PC-3 (cell line): Measurements from ENCODE around the gene GP1BA. TPM values are rescaled to one million over a fixed set of nuclear protein-coding genes. Genes with fewer than 3 reads are reported as not detected.

Experiments used
- ATAC-seq: fragments of 200-7000 bp; cut with Tn5 transposase; 2 replicates; pipeline ENCODE4 v1.9.1; 2020; ENCODE audit warnings: mild to moderate bottlenecking, moderate library complexity
- BruUV-seq: library from RNA; stranded (reverse); fragments of 400-500 nt; replicated peaks from 2 replicates; lab custom pipeline; 2021; lab: Mats Ljungman, UMichigan
- CTCF ChIA-PET: fragments of 300-600 bp; sonication (Branson Sonifier 250); formaldehyde crosslinking; loops from one replicate; lab custom pipeline; 2022; ENCODE audit warnings: antibody characterized with exemption; lab: Charles Lee
- POLR2A ChIA-PET: fragments of 300-600 bp; sonication (Branson Sonifier 250); formaldehyde crosslinking; loops from one replicate; lab custom pipeline; 2022; ENCODE audit warnings: antibody characterized with exemption; ENCODE audit not compliant: unreplicated experiment; lab: Charles Lee
- DNase-seq: peaks from one replicate; pipeline ENCODE4 v3.0.0-alpha.2; 2015
- H2AFZ ChIP-seq: fragments of 300-600 bp; sonication (generic); 2 replicates; pipeline ENCODE4 v1.6.0; 2016; ENCODE audit warnings: antibody characterized with exemption, low read length
- H3F3A ChIP-seq: fragments of 300-600 bp; sonication (generic); one replicate; pipeline ENCODE4 v1.6.0; 2017; ENCODE audit warnings: antibody characterized with exemption, low read length, control low read depth, mild to moderate bottlenecking; ENCODE audit not compliant: unreplicated experiment
- H3K27ac ChIP-seq: fragments of 300-600 bp; sonication (generic); 2 replicates; pipeline ENCODE4 v1.5.1; 2016; ENCODE audit warnings: mild to moderate bottlenecking, low read length
- H3K27me3 ChIP-seq: fragments of 300-600 bp; sonication (generic); 2 replicates; pipeline ENCODE4 v1.6.1; 2016; ENCODE audit warnings: low read length, mixed read lengths
- H3K36me3 ChIP-seq: fragments of 300-600 bp; sonication (generic); 2 replicates; pipeline ENCODE4 v1.6.1; 2016; ENCODE audit warnings: low read depth, mixed run types, low read length, mixed read lengths
- H3K4me1 ChIP-seq: fragments of 300-600 bp; sonication (generic); 2 replicates; pipeline ENCODE4 v1.5.1; 2016; ENCODE audit warnings: low read length; ENCODE audit not compliant: insufficient read depth
- H3K4me2 ChIP-seq: fragments of 300-600 bp; sonication (generic); 2 replicates; pipeline ENCODE4 v1.6.0; 2016; ENCODE audit warnings: low read length
- H3K4me3 ChIP-seq: fragments of 300-600 bp; sonication (generic); 2 replicates; pipeline ENCODE4 v1.5.1; 2016; ENCODE audit warnings: mild to moderate bottlenecking, low read length, mixed read lengths
- H3K79me2 ChIP-seq: fragments of 300-600 bp; sonication (generic); 2 replicates; pipeline ENCODE4 v1.6.1; 2017; ENCODE audit warnings: low read length, mixed read lengths
- H3K9ac ChIP-seq: fragments of 300-600 bp; sonication (generic); 2 replicates; pipeline ENCODE4 v1.6.0; 2016; ENCODE audit warnings: mild to moderate bottlenecking, low read length
- H3K9me2 ChIP-seq: fragments of 300-600 bp; sonication (generic); replicated peaks from 2 replicates; pipeline ENCODE4 v1.6.1; 2016; ENCODE audit warnings: mixed run types, low read length, mixed read lengths
- H3K9me3 ChIP-seq: fragments of 300-600 bp; sonication (generic); 2 replicates; pipeline ENCODE4 v1.6.1; 2016; ENCODE audit warnings: low read length, mixed read lengths
- H4K20me1 ChIP-seq: fragments of 300-600 bp; sonication (generic); 2 replicates; pipeline ENCODE4 v1.6.1; 2016; ENCODE audit warnings: low read length, mixed read lengths
- EZH2 ChIP-seq: fragments of 300-600 bp; sonication (generic); IDR thresholded peaks from one replicate; pipeline ENCODE4 v1.6.1; 2017; ENCODE audit warnings: antibody characterized with exemption, mild to moderate bottlenecking, low read length; ENCODE audit not compliant: unreplicated experiment
- EZH2phosphoT487 ChIP-seq: fragments of 300-600 bp; sonication (generic); IDR thresholded peaks from 2 replicates; pipeline ENCODE4 v1.6.1; 2018; ENCODE audit warnings: mild to moderate bottlenecking, antibody characterized with exemption, low read length, borderline replicate concordance
- intact Hi-C: fragments of 100-400 bp; cut with micrococcal nuclease; formaldehyde crosslinking; loops from 2 replicates; pipeline ENCODE4 v1.9.0; 2023
- total RNA-seq: library from RNA; depleted of rRNA; stranded (reverse); fragments of >200 nt; gene quantifications from 2 replicates; pipeline ENCODE4 v1.2.3, GENCODE V29; 2014
- TF ChIP-seq, protein P1 (sequence below): fragments of 300-600 bp; sonication (generic); conservative IDR thresholded peaks from 2 replicates; pipeline ENCODE4 v1.5.1; 2017; ENCODE audit warnings: antibody characterized with exemption, low read depth, mild to moderate bottlenecking, low read length

The GP1BA gene
- total RNA-seq, 1 experiment from 2014 or later: not detected

DNA sequence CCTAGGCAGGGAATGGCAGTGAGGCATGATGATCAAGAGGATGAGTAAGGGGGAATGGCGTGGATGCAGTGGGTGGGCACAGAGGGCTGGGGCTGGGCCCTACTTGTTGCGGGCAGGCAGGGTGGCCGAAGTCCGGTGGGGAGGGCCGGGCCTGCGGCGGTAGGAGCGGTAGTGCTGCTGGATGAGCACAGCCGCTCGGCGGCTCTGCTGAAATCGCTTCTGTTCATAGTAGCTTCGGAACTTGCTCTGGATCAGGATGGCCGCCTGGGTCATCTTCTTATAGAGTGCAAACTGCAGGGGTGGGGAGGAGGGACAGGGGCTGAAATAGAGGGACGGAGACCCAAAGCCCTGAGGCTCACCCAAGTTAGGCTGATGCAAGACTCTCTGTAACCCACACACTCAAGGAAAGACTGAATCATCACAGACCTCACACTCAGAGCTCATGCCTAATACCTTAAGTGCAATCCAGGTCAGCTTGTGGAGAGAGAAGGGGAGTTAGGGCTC is 37.0 kb downstream of the GP1BA start:
- intact Hi-C loops: no loop called here
- H3K27me3 ChIP-seq: no peaks in the 10 kb centered on the region

DNA sequence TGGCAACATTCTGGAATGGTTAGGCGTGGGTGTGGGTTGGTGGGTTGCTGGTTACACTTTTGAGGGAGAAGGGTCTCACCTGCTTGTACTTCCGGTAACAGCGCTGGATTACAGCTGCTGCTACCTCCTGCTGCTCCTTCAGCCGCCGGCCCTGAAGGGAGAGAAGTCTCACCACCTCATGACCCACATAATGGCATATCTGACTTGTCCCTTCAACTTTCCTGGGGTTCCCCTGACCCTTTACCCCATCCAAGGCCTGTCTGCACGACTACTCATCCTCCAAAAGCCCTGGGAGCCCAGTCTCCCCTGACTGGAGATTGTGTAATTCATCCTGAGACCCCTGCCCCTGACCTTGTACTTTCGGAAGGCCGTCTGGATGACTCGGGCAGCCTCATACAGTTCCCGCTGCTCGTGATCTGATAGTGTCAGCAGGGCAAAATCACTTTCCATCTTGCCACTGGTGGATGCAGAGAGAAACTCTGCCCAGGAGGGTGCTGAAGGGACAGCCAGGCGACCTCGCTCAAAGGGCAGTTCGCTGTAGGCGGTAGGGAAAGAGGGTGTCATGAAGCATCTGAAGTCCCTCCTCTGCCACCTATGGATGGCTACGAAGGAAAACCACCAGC is 37.6 kb downstream of the GP1BA start:
- Histone ChIP-seq H3K4me1 (peaks cover 23% of the 10 kb centered on the region), H3K4me3 (no peak overlapping the region), H3K79me2 (peaks cover 12% of the 10 kb centered on the region; the same call in 1 of the 2 replicates), H3F3A (no peaks in the 10 kb centered on the region), H3K27me3 (no peaks in the 10 kb centered on the region), H3K27ac (no peak overlapping the region), H3K4me2 (no peak overlapping the region), H2AFZ (no peak overlapping the region), H3K36me3 (no peaks in the 10 kb centered on the region; the same call in 1 of the 2 replicates), H3K9me3 (no peaks in the 10 kb centered on the region), H3K9me2 (no peaks in the 10 kb centered on the region), H4K20me1 (no peaks in the 10 kb centered on the region), H3K9ac (no peak overlapping the region)
- ATAC-seq (no peak), DNase-seq (no peak)
- no TSS peak for BruUV-seq
- intact Hi-C loops: no loop called here
- TF ChIP-seq EZH2phosphoT487 (no peak), EZH2 (no peak)
- TF ChIP-seq, protein P1, sequence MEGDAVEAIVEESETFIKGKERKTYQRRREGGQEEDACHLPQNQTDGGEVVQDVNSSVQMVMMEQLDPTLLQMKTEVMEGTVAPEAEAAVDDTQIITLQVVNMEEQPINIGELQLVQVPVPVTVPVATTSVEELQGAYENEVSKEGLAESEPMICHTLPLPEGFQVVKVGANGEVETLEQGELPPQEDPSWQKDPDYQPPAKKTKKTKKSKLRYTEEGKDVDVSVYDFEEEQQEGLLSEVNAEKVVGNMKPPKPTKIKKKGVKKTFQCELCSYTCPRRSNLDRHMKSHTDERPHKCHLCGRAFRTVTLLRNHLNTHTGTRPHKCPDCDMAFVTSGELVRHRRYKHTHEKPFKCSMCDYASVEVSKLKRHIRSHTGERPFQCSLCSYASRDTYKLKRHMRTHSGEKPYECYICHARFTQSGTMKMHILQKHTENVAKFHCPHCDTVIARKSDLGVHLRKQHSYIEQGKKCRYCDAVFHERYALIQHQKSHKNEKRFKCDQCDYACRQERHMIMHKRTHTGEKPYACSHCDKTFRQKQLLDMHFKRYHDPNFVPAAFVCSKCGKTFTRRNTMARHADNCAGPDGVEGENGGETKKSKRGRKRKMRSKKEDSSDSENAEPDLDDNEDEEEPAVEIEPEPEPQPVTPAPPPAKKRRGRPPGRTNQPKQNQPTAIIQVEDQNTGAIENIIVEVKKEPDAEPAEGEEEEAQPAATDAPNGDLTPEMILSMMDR: no peak
- CTCF ChIA-PET: no interaction called here
- POLR2A ChIA-PET: interaction anchor here (0.5 kb wide), 1 partner anchor 20 kb away, joined by 4 read pairs; no protein-coding TSS in a partner anchor

More for the DNA sequence above, 37.0 kb downstream of the GP1BA start:
- H3K4me2 ChIP-seq: peak overlapping the region; percentile 98; the same call in 1 of the 2 replicates
- H3K4me1 ChIP-seq: peaks cover 23% of the 10 kb centered on the region
- H3K9me2 ChIP-seq: no peaks in the 10 kb centered on the region
- H3K36me3 ChIP-seq: no peaks in the 10 kb centered on the region; the same call in 1 of the 2 replicates
- H2AFZ ChIP-seq: no peak overlapping the region
- H3K9me3 ChIP-seq: no peaks in the 10 kb centered on the region
- H3K79me2 ChIP-seq: peaks cover 12% of the 10 kb centered on the region; the same call in 1 of the 2 replicates
- no peak overlapping the region for H3K9ac ChIP-seq
- no peaks in the 10 kb centered on the region for H3F3A ChIP-seq
- CTCF ChIA-PET: no interaction called here
- POLR2A ChIA-PET: interaction anchor here (0.5 kb wide), 1 partner anchor 20 kb away, joined by 4 read pairs; no protein-coding TSS in a partner anchor
- no peaks in the 10 kb centered on the region for H4K20me1 ChIP-seq
- no TSS peak for BruUV-seq
- TF ChIP-seq EZH2phosphoT487 (no peak), EZH2 (no peak)
- TF ChIP-seq, protein P1: no peak
- H3K27ac ChIP-seq: peak overlapping the region; percentile 13; the same call in 1 of the 2 replicates
- ATAC-seq: no peak
- H3K4me3 ChIP-seq: no peak overlapping the region
- DNase-seq: peak; percentile 31

DNA sequence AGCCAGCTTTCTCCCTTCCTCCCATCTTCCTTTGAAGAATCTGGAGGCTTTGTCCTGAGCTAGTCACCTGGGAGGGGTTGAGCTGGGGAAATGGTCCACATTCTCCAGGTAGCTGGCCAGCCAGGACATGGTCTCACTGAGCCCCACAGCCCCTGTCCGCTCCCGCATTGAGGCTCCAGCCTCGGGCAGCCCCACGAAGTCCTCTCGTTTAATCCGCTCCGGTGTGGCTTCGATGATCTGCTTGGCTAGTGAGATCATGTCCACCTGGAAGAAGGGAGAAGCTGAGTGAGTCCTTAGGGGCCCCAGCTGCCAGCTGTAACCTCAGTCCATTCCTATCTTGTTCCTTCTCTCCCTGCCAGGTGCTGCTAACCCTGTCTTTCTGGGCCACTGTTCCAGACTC is 38.2 kb downstream of the GP1BA start:
- DNase-seq: no peak
- H3K9ac ChIP-seq: no peak overlapping the region
- no peaks in the 10 kb centered on the region for H3K27me3 ChIP-seq
- H3K4me3 ChIP-seq: no peak overlapping the region
- no peaks in the 10 kb centered on the region for H3K9me3 ChIP-seq
- no peaks in the 10 kb centered on the region for H3F3A ChIP-seq
- POLR2A ChIA-PET: no interaction called here
- intact Hi-C loops: no loop called here
- H3K79me2 ChIP-seq: peaks cover 12% of the 10 kb centered on the region; the same call in 1 of the 2 replicates
- ATAC-seq: no peak
- H3K4me1 ChIP-seq: peaks cover 23% of the 10 kb centered on the region
- CTCF ChIA-PET: no interaction called here
- no TSS peak for BruUV-seq
- H2AFZ ChIP-seq: no peak overlapping the region
- no peaks in the 10 kb centered on the region for H4K20me1 ChIP-seq
- no peaks in the 10 kb centered on the region for H3K9me2 ChIP-seq
- H3K27ac ChIP-seq: no peak overlapping the region
- TF ChIP-seq EZH2phosphoT487: no peak
- TF ChIP-seq, protein P1: no peak
- no peak for TF ChIP-seq EZH2
- no peaks in the 10 kb centered on the region; the same call in 1 of the 2 replicates for H3K36me3 ChIP-seq
- no peak overlapping the region for H3K4me2 ChIP-seq
